Body of pancreas (tissue), 4 donors: ENCODE data around the gene EMILIN1. TPM values are rescaled to one million over a fixed set of nuclear protein-coding genes. Genes with fewer than 3 reads are reported as not detected.
"Not testable (repeated sequence)": the region's sequence is repeated elsewhere in the genome, so short reads cannot be mapped to it uniquely, and the experiment has no call there.

ENCODE experiments used
- ATAC-seq: fragments of 150-250 bp; one replicate; pipeline ENCODE4 v1.9.1; 2016
- DNase-seq, 4 donors: peaks; one replicate each; pipeline ENCODE4 v3.0.0-alpha.2; 2019
- H3K27ac ChIP-seq, 4 donors: fragments of 200-600 bp; sonication (generic); 1 replicate in 3 of 4; 2 replicates in 1 of 4; pipeline versions ENCODE4 v1.5.1 to v1.6.1; 2016 to 2019; ENCODE audit warnings: mild to moderate bottlenecking in 1 of 4, mixed read lengths in 1 of 4, moderate library complexity in 1 of 4
- H3K27me3 ChIP-seq, 2 donors: fragments of 200-600 bp; sonication (generic); one replicate each; pipeline ENCODE4 v1.6.0; 2016; ENCODE audit warnings: mild to moderate bottlenecking in 1 of 2
- H3K36me3 ChIP-seq, 2 donors: fragments of 200-600 bp; sonication (generic); replicated peaks in 1 of 2; 2 replicates each; pipeline ENCODE4 v1.5.1; 2016; ENCODE audit warnings: low read depth in 2 of 2; ENCODE audit not compliant: insufficient read depth in 1 of 2
- H3K4me1 ChIP-seq: fragments of 200-600 bp; sonication (generic); one replicate; pipeline ENCODE4 v1.6.0; 2016
- H3K4me3 ChIP-seq, 2 donors: fragments of 200-600 bp; sonication (generic); 1 replicate in 1 of 2; 2 replicates in 1 of 2; pipeline ENCODE4 v1.5.1; 2016 to 2019
- H3K9me3 ChIP-seq, 3 donors: fragments of 200-600 bp; sonication (generic); 1 replicate in 2 of 3; 2 replicates in 1 of 3; pipeline ENCODE4 v1.5.1; 2016
- POLR2A ChIP-seq, 3 donors: fragments of 450-650 bp; IDR thresholded peaks; one replicate each; pipeline ENCODE4 v1.6.1; 2016; ENCODE audit warnings: antibody characterized with exemption in 3 of 3, mild to moderate bottlenecking in 2 of 3
- WGBS, 2 donors: methylation state at CpG; one replicate each; pipeline ENCODE4 v1.1.5; 2017; 5-methylcytosine and 5-hydroxymethylcytosine counted together
- intact Hi-C: fragments of 100-400 bp; cut with DNase I; formaldehyde crosslinking; loops from one replicate; pipeline ENCODE4 v1.15.1; 2023
- total RNA-seq, 2 donors: library from RNA; depleted of rRNA; stranded (reverse); fragments of >200 nt; gene quantifications; one replicate each; pipeline ENCODE4 v1.1.0, GENCODE V29; 2016
- TF ChIP-seq, protein P1 (sequence below), 7 experiments: fragments of 450-650 bp in 4 of 7; fragments of 200-600 bp in 3 of 7; sonication (generic) in 3 of 7; IDR thresholded peaks; one replicate each; pipeline ENCODE4 v1.5.1; 2016 to 2019; ENCODE audit warnings: antibody characterized with exemption in 7 of 7

The EMILIN1 gene
- total RNA-seq, 2 donors from 2014 or later: 21.8 to 24.1 TPM

DNA sequence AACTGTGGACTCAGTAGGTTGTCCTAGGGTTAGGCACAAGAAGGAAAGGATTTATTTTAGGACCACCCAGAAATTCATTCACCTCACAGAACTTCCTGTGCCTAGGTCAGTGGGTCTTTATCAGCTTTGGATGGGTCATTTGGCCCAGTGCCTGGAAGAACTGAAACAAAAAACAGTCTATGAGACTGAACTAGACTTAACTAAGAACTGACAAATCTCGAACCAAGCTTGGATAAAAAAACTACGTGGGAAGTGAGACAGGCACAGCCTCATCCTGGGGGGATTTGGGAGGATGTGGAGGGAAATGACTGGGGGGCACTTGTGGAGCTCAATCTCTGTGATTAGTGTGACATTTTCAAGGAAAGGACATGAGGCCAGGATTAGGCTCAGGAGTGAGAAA lies 4.6 kb upstream of the EMILIN1 start:
- no peak for TF ChIP-seq POLR2A (IDR thresholded peaks at IDR 0.05)
- TF ChIP-seq, protein P1, sequence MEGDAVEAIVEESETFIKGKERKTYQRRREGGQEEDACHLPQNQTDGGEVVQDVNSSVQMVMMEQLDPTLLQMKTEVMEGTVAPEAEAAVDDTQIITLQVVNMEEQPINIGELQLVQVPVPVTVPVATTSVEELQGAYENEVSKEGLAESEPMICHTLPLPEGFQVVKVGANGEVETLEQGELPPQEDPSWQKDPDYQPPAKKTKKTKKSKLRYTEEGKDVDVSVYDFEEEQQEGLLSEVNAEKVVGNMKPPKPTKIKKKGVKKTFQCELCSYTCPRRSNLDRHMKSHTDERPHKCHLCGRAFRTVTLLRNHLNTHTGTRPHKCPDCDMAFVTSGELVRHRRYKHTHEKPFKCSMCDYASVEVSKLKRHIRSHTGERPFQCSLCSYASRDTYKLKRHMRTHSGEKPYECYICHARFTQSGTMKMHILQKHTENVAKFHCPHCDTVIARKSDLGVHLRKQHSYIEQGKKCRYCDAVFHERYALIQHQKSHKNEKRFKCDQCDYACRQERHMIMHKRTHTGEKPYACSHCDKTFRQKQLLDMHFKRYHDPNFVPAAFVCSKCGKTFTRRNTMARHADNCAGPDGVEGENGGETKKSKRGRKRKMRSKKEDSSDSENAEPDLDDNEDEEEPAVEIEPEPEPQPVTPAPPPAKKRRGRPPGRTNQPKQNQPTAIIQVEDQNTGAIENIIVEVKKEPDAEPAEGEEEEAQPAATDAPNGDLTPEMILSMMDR (IDR thresholded peaks at IDR 0.05): no peak
- ATAC-seq: no peak
- Histone ChIP-seq H3K36me3 (no peaks in the 10 kb centered on the region), H3K27me3 (no peaks in the 10 kb centered on the region), H3K9me3 (no peaks in the 10 kb centered on the region), H3K4me3 (no peak overlapping the region), H3K27ac (no peak overlapping the region), H3K4me1 (peaks cover 29% of the 10 kb centered on the region)
- DNase-seq: no peak
- intact Hi-C loops: no loop called here
- WGBS, 2 donors: 25 to 55% methylated on average over 2 of the region's 2 CpGs

- Histone ChIP-seq H3K36me3 (no peaks in the 10 kb centered on the region), H3K9me3 (no peaks in the 10 kb centered on the region), H3K4me1 (peaks cover 17% of the 10 kb centered on the region), H3K27ac (no peak overlapping the region), H3K27me3 (no peaks in the 10 kb centered on the region), H3K4me3 (no peak overlapping the region)
- intact Hi-C loops: no loop called here
- DNase-seq: peak in 1 of 4 donors; percentile 41
- no peak for ATAC-seq
- WGBS, 2 donors: 63 to 75% methylated on average over 3 to 4 of the region's 4 CpGs
- no peak for TF ChIP-seq POLR2A (IDR thresholded peaks at IDR 0.05)
- TF ChIP-seq, protein P1 (IDR thresholded peaks at IDR 0.05): no peak
Measured at GRCh38 chr2:27074738-27075565, 3.5 kb upstream of the EMILIN1 start.

DNA sequence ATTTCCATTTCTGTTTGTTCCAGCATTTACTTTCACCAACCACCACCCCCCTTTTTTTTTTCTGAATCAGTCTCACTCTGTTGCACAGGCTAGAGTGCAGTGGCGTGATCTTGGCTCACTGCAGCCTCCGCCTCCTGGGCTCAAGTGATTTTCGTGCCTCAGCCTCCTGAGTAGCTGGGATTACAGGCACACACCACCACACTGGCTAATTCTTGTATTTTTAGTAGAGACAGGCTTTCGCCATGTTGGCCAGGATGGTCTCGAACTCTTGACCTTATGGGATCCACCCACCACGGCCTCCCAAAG lies 2.9 kb upstream of the EMILIN1 start:
- H3K27me3 ChIP-seq, ATAC-seq, H3K9me3 ChIP-seq, H3K4me3 ChIP-seq, H3K27ac ChIP-seq, DNase-seq, intact Hi-C loops, H3K36me3 ChIP-seq: not testable (repeated sequence)
- peaks cover 12% of the 10 kb centered on the region for H3K4me1 ChIP-seq
- 80 to 81% methylated on average over 6 of the region's 6 CpGs for WGBS, 2 donors

DNA sequence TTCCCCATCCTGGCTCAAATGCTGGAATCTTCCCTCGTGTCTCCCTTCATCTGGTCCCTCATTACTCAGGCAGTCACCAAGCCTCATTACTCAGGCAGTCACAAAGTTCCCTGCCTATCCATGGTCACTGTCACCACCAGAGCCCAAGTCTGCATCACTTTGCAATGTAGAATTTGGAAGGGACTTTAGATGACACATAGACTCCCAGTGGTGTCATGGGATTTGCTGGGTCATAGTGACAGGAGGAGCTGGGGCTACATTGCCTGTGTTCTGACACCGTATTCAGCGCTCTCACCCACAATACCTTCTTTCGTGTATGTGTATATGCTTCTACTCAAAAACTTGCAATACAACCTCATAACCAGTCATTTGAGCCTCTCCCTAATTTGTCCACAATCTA lies 2.1 kb upstream of the EMILIN1 start:
- no peak for DNase-seq
- TF ChIP-seq POLR2A (IDR thresholded peaks at IDR 0.05): no peak
- TF ChIP-seq, protein P1 (IDR thresholded peaks at IDR 0.05): no peak
- Histone ChIP-seq H3K4me3 (no peak overlapping the region), H3K27ac (no peak overlapping the region), H3K4me1 (peaks cover 16% of the 10 kb centered on the region), H3K27me3 (no peaks in the 10 kb centered on the region), H3K9me3 (no peaks in the 10 kb centered on the region), H3K36me3 (no peaks in the 10 kb centered on the region)
- intact Hi-C loops: no loop called here
- no peak for ATAC-seq
- 67 to 69% methylated on average over 4 of the region's 4 CpGs for WGBS, 2 donors

DNA sequence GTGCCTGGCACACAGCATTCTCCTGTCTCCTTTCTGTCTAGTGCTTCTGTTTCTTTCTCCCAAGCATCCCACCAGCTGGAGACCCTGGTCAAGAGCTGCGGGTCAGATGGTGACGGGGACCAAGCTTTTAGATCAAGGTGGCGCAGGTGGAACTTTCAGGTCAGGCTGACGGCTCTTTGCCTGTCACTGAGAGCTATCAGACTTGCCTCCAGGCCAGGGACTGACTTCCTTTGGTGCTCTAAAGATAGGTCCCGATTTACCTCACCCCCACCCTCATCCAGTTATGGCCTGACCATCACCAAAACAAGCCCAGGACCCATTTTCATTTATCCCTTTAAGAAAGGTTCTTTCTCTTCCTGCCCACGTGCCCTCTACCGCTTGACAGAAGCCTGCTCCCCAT lies 1.2 kb upstream of the EMILIN1 start:
- no peak for TF ChIP-seq POLR2A (IDR thresholded peaks at IDR 0.05)
- TF ChIP-seq, protein P1 (IDR thresholded peaks at IDR 0.05): no peak
- DNase-seq: no peak

More for the DNA sequence above, 1.2 kb upstream of the EMILIN1 start:
- no peak overlapping the region for H3K4me3 ChIP-seq
- WGBS, 2 donors: 63 to 68% methylated on average over 7 of the region's 7 CpGs
- H3K27ac ChIP-seq: no peak overlapping the region
- H3K27me3 ChIP-seq: no peaks in the 10 kb centered on the region
- no peak for ATAC-seq
- H3K9me3 ChIP-seq: no peaks in the 10 kb centered on the region
- peaks cover 22% of the 10 kb centered on the region for H3K4me1 ChIP-seq
- intact Hi-C loops: no loop called here
- no peaks in the 10 kb centered on the region for H3K36me3 ChIP-seq
